ENCODE results near the gene ANKS4B. TPM values are rescaled to one million over a fixed set of nuclear protein-coding genes. Genes with fewer than 3 reads are reported as not detected.

ANKS4B gene
- total RNA-seq, 2 donors from 2014 or later: 0.78 TPM; not detected in 1

DNA sequence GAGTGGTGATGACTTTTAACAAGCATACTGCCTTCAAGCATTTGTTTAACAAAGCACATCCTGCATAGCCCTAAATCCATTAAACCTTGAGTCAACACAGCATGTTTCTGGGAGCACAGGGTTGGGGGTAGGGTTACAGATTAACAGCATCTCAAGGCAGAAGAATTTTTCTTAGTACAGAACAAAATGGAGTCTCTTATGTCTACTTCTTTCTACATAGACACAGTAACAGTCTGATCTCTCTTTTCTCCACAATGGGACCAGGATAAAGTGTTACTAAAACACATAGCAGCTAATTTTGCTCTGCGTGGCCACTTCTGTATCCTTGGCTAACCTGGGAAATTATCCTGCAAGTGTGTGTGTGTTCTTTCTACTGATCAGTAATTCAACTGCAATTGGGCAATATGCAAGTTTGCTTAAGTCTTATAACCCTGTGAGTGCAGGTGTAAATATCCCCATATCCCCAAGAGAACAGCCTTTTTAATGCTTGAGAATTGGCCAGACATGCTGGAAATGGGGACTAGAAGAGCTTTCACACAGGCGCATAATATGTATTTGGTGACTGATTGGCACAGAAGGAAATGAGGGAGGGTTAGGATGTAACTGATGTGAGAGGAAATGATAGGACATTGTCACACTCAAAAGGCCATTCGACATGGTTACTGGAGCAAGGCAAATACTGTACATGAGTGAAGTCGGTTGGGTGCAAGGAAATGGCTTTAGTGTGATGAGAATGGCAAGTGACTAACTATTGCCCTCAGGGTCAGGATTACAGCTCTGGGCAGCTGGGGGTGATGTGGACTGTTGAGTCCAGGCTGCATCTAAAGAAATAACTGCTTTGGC lies 10.8 kb upstream of the ANKS4B start:
- ATAC-seq (no peak), DNase-seq (no peak)
- Histone ChIP-seq H3K4me3 (no peak overlapping the region), H3K27me3 (no peaks in the 10 kb centered on the region), H3K9me3 (no peaks in the 10 kb centered on the region), H3K36me3 (replicated peaks in 1 of 2; ENCODE audit: insufficient read depth in 1 of 2, low read depth in 2 of 2) (no peaks in the 10 kb centered on the region), H3K27ac (no peak overlapping the region), H3K4me1 (no peaks in the 10 kb centered on the region)
- WGBS, 2 donors: 72 to 77% methylated on average over 4 of the region's 4 CpGs
- intact Hi-C loops (cut with DNase I): no loop called here
- TF ChIP-seq POLR2A (IDR thresholded peaks at IDR 0.05): no peak
- TF ChIP-seq, protein P1, sequence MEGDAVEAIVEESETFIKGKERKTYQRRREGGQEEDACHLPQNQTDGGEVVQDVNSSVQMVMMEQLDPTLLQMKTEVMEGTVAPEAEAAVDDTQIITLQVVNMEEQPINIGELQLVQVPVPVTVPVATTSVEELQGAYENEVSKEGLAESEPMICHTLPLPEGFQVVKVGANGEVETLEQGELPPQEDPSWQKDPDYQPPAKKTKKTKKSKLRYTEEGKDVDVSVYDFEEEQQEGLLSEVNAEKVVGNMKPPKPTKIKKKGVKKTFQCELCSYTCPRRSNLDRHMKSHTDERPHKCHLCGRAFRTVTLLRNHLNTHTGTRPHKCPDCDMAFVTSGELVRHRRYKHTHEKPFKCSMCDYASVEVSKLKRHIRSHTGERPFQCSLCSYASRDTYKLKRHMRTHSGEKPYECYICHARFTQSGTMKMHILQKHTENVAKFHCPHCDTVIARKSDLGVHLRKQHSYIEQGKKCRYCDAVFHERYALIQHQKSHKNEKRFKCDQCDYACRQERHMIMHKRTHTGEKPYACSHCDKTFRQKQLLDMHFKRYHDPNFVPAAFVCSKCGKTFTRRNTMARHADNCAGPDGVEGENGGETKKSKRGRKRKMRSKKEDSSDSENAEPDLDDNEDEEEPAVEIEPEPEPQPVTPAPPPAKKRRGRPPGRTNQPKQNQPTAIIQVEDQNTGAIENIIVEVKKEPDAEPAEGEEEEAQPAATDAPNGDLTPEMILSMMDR (IDR thresholded peaks at IDR 0.05): no peak

- no peak for DNase-seq
- no peaks in the 10 kb centered on the region for H3K36me3 ChIP-seq (replicated peaks in 1 of 2; ENCODE audit: insufficient read depth in 1 of 2, low read depth in 2 of 2)
- no peak overlapping the region for H3K4me3 ChIP-seq
- intact Hi-C loops (cut with DNase I): no loop called here
- H3K27me3 ChIP-seq: no peaks in the 10 kb centered on the region
- ATAC-seq: no peak
- TF ChIP-seq, protein P1 (IDR thresholded peaks at IDR 0.05): no peak
- no peak for TF ChIP-seq POLR2A (IDR thresholded peaks at IDR 0.05)
- no peaks in the 10 kb centered on the region for H3K9me3 ChIP-seq
- 54 to 59% methylated on average over 9 of the region's 9 CpGs for whole genome bisulfite sequencing, 2 donors
- H3K27ac ChIP-seq: no peak overlapping the region
- no peaks in the 10 kb centered on the region for H3K4me1 ChIP-seq
Observed at GRCh38 chr16:21223787-21224186, 9.7 kb upstream of the ANKS4B start.

- DNase-seq (no peak), ATAC-seq (no peak)
- H3K36me3 ChIP-seq (replicated peaks in 1 of 2; ENCODE audit: insufficient read depth in 1 of 2, low read depth in 2 of 2): no peaks in the 10 kb centered on the region
- 49 to 61% methylated on average over 2 of the region's 2 CpGs for WGBS, 2 donors
- H3K9me3 ChIP-seq: no peaks in the 10 kb centered on the region
- no peaks in the 10 kb centered on the region for H3K4me1 ChIP-seq
- intact Hi-C loops (cut with DNase I): no loop called here
- TF ChIP-seq, protein P1 (IDR thresholded peaks at IDR 0.05): no peak
- TF ChIP-seq POLR2A (IDR thresholded peaks at IDR 0.05): no peak
- H3K4me3 ChIP-seq: no peak overlapping the region
- no peak overlapping the region for H3K27ac ChIP-seq
- H3K27me3 ChIP-seq: no peaks in the 10 kb centered on the region
Observed at GRCh38 chr16:21224800-21225199, 8.7 kb upstream of the ANKS4B start.

- no peaks in the 10 kb centered on the region for H3K4me1 ChIP-seq
- no peak for ATAC-seq
- H3K27me3 ChIP-seq: no peaks in the 10 kb centered on the region
- DNase-seq: no peak
- TF ChIP-seq POLR2A (IDR thresholded peaks at IDR 0.05): no peak
- TF ChIP-seq, protein P1 (IDR thresholded peaks at IDR 0.05): no peak
- H3K9me3 ChIP-seq: no peaks in the 10 kb centered on the region
- H3K27ac ChIP-seq: no peak overlapping the region
- intact Hi-C loops (cut with DNase I): no loop called here
- no peak overlapping the region for H3K4me3 ChIP-seq
- no peaks in the 10 kb centered on the region for H3K36me3 ChIP-seq (replicated peaks in 1 of 2; ENCODE audit: insufficient read depth in 1 of 2, low read depth in 2 of 2)
Observed at GRCh38 chr16:21226749-21227148, 6.8 kb upstream of the ANKS4B start.

DNA sequence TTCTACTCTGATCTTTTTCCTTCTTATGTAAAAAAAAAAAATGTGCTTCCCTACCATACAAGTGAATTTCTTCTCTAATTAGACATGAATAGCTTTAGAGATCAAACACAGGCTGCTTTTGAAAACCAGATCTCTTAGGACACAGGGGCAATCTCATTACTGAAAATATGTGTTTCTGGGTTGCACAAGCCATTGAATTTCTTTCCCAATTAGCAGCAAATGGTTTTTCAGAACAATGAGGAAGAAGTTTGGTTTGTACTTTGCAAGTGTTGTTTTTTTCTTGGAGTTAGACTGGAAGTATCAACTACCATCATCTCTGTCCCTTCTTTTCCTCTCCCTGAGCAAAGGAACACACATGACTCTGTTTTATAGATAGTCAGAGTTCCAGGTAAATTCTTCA lies 5.6 kb upstream of the ANKS4B start:
- intact Hi-C loops (cut with DNase I): no loop called here
- TF ChIP-seq, protein P1 (IDR thresholded peaks at IDR 0.05): no peak
- TF ChIP-seq POLR2A (IDR thresholded peaks at IDR 0.05): no peak
- ATAC-seq: no peak
- Histone ChIP-seq H3K36me3 (replicated peaks in 1 of 2; ENCODE audit: insufficient read depth in 1 of 2, low read depth in 2 of 2) (no peaks in the 10 kb centered on the region), H3K27me3 (no peaks in the 10 kb centered on the region), H3K9me3 (no peaks in the 10 kb centered on the region), H3K4me3 (no peak overlapping the region), H3K27ac (no peak overlapping the region), H3K4me1 (no peaks in the 10 kb centered on the region)
- DNase-seq: no peak

All from body of pancreas (tissue), 4 donors.